ENCODE results near the gene ZSCAN5C. TPM values are rescaled to one million over a fixed set of nuclear protein-coding genes. Genes with fewer than 3 reads are reported as not detected.
"Not testable (repeated sequence)": the region's sequence is repeated elsewhere in the genome, so short reads cannot be mapped to it uniquely, and the experiment has no call there.

The ZSCAN5C gene
- total and polyA plus RNA-seq, 2 experiments from 2014 or later = not detected

DNA sequence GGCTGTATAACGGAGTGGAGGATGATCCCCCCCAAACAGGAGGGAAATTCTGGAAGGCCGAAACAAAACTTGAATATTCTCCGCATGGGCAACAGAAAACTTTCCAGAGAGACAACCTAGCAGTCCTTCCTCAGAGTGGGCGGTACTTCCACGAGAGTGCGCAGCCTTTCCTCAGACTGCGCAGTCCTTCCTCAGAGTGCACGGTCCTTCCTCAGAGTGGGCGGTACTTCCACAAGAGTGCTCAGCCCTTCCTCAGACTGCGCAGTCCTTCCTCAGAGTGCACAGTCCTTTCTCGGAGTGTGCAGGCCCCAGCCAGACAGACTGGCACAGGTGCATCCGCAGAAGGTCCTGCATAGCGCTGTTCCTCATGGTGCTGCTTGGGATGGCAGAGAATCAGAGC, 39.0 kb upstream of the ZSCAN5C start:
- DNase-seq (ENCODE audit: low read depth in 1 of 2, low spot score in 1 of 2) = no peak
- TF ChIP-seq, protein P1, sequence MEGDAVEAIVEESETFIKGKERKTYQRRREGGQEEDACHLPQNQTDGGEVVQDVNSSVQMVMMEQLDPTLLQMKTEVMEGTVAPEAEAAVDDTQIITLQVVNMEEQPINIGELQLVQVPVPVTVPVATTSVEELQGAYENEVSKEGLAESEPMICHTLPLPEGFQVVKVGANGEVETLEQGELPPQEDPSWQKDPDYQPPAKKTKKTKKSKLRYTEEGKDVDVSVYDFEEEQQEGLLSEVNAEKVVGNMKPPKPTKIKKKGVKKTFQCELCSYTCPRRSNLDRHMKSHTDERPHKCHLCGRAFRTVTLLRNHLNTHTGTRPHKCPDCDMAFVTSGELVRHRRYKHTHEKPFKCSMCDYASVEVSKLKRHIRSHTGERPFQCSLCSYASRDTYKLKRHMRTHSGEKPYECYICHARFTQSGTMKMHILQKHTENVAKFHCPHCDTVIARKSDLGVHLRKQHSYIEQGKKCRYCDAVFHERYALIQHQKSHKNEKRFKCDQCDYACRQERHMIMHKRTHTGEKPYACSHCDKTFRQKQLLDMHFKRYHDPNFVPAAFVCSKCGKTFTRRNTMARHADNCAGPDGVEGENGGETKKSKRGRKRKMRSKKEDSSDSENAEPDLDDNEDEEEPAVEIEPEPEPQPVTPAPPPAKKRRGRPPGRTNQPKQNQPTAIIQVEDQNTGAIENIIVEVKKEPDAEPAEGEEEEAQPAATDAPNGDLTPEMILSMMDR (IDR thresholded peaks at IDR 0.05; ENCODE audit: low read depth, low read length) = no peak
- H3K36me3 ChIP-seq = no peaks in the 10 kb centered on the region

DNA sequence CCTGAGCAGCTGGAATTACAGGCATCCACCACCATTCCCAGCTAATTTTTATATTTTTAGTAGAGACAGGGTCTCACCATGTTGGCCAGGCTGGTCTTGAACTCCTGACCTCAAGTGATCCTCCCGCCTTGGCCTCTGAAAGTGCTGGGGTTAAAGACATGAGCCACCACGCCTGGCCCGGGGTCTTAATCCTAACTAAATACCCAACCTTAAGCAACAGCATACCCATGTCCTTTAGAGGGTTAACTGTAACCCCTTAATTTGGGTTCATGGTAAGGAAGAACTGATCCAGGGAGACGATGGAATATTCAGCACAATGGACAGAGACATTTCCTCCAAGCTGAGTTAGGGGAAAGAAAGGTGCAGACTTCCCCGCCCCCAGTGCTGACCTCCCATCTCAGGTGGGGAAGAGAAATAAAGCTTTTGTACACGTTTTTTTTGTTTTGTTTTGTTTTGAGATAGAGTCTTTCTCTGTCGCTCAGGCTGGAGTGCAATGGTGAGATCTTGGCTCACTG, 35.0 kb upstream of the ZSCAN5C start:
- Histone ChIP-seq H3K36me3 (no peaks in the 10 kb centered on the region), H3K27me3 (no peaks in the 10 kb centered on the region), H3K27ac (no peak overlapping the region), H3K4me1 (ENCODE audit: low read depth) (no peaks in the 10 kb centered on the region), H3K9me3 (ENCODE audit: low read depth) (no peaks in the 10 kb centered on the region), H3K4me3 (no peak overlapping the region)
- DNase-seq (ENCODE audit: low read depth in 1 of 2, low spot score in 1 of 2) = peak; percentile 23 to 74
- TF ChIP-seq, protein P1 (IDR thresholded peaks at IDR 0.05; ENCODE audit: low read depth, low read length) = no peak

More for the DNA sequence above, 39.0 kb upstream of the ZSCAN5C start:
- no peak overlapping the region for H3K4me3 ChIP-seq
- H3K9me3 ChIP-seq (ENCODE audit: low read depth) = no peaks in the 10 kb centered on the region
- no peaks in the 10 kb centered on the region for H3K4me1 ChIP-seq (ENCODE audit: low read depth)
- H3K27me3 ChIP-seq = no peaks in the 10 kb centered on the region
- no peak overlapping the region for H3K27ac ChIP-seq

DNA sequence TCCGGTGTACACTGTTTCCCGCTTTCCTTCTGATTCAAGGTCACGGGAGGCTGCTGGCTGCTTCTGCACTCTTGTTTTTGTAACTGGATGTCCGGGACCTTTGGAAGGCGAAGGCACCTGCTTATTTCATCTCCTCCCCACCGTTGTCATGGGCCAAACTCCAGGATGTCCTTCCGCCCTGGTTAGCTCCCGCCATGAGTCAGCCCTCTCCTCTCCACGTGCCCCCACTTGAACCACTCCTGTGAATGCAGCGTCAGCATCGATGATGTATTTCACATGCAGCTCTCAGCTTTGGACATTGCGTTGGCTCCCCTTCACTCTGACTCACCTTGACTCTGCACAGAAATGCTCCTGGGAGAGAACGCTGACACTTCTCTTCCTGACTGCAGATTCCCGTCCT, 31.8 kb upstream of the ZSCAN5C start:
- Histone ChIP-seq H3K4me3 (no peak overlapping the region), H3K27me3 (no peaks in the 10 kb centered on the region), H3K4me1 (ENCODE audit: low read depth) (no peaks in the 10 kb centered on the region), H3K9me3 (ENCODE audit: low read depth) (no peaks in the 10 kb centered on the region), H3K36me3 (no peaks in the 10 kb centered on the region), H3K27ac (no peak overlapping the region)
- DNase-seq (ENCODE audit: low read depth in 1 of 2, low spot score in 1 of 2) = peak in 1 of 2 donors; percentile 10
- TF ChIP-seq, protein P1 (IDR thresholded peaks at IDR 0.05; ENCODE audit: low read depth, low read length) = no peak

DNA sequence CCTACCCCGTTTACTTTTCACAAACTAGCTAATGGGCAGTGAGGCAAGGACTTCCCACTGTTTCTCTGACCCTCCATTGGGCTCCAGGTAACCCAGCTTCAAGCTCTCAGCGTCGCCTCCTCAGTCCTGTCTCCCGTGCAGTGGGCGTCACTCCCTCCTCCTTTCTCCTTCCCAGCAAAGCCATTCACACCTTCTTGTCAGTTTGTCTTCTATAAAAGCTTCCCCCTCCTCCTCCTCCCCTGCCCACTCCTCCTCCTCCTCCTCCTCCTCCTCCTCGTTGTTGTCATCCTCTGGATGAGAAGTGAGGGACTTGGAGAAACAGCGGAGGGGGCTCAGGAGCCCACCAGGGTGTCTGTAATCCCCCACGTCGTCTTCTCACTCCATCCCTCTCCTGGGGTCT, 28.0 kb upstream of the ZSCAN5C start:
- Histone ChIP-seq H3K4me3 (no peak overlapping the region), H3K27ac (no peak overlapping the region), H3K9me3 (ENCODE audit: low read depth) (no peaks in the 10 kb centered on the region), H3K4me1 (ENCODE audit: low read depth) (no peaks in the 10 kb centered on the region), H3K27me3 (no peaks in the 10 kb centered on the region), H3K36me3 (no peaks in the 10 kb centered on the region)
- no peak for DNase-seq (ENCODE audit: low read depth in 1 of 2, low spot score in 1 of 2)
- TF ChIP-seq, protein P1 (IDR thresholded peaks at IDR 0.05; ENCODE audit: low read depth, low read length) = no peak

DNA sequence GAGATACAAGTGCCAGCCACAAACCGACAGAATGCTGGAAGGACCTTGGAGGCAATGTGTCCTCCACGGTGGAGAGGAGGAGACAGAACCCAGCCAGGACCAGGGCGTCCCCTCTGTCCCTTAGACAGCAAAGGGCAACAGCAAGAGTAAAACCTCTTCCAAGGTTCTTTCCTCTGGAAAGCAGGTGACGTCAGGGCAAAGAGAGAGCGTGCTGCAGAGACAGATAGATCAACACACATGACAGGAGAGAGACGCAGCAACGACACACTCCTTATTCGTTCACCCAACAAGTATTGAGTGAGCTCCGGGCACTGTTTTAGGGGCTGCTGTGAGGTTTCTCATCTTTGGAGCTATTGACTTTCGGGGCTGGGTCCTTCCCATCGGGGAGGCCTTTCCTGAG, 27.5 kb upstream of the ZSCAN5C start:
- no peak for DNase-seq (ENCODE audit: low read depth in 1 of 2, low spot score in 1 of 2)
- Histone ChIP-seq H3K9me3 (ENCODE audit: low read depth) (no peaks in the 10 kb centered on the region), H3K4me3 (no peak overlapping the region), H3K4me1 (ENCODE audit: low read depth) (no peaks in the 10 kb centered on the region), H3K36me3 (no peaks in the 10 kb centered on the region), H3K27ac (no peak overlapping the region), H3K27me3 (no peaks in the 10 kb centered on the region)
- TF ChIP-seq, protein P1 (IDR thresholded peaks at IDR 0.05; ENCODE audit: low read depth, low read length) = no peak

DNA sequence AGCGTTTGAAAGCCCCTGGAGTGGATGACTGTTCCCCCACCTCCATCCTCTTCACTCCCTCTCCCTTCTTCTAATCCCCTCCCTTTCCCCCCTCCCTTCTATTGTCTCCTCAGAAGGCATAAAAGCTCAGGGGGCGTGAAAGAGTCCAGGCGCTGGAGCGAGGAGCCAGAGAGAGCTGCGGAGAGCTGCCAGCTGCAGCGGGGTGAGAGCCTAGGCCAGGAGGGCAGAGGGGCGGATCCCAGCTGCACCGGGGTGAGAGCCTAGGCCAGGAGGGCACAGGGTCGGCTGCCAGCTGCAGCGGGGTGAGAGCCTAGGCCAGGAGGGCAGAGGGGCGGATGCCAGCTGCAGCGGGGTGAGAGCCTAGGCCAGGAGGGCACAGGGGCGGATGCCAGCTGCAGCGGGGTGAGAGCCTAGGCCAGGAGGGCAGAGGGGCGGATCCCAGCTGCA, 26.2 kb upstream of the ZSCAN5C start, which contains the start of gene GALP:
GALP (plus strand) TSS at position 148 of the 447 bp plus-strand sequence. CDS start 1,101 bp downstream, outside the sequence.
- DNase-seq (ENCODE audit: low read depth in 1 of 2, low spot score in 1 of 2); H3K27ac ChIP-seq; H3K36me3 ChIP-seq: not testable (repeated sequence)

DNA sequence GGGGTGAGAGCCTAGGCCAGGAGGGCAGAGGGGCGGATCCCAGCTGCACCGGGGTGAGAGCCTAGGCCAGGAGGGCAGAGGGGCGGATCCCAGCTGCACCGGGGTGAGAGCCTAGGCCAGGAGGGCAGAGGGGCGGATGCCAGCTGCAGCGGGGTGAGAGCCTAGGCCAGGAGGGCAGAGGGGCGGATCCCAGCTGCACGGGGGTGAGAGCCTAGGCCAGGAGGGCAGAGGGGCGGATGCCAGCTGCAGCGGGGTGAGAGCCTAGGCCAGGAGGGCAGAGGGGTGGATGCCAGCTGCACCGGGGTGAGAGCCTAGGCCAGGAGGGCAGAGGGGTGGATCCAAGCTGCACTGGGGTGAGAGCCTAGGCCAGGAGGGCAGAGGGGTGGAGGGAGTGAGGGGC, 25.8 kb upstream of the ZSCAN5C start:
- not testable (repeated sequence) for H3K36me3 ChIP-seq; H3K4me1 ChIP-seq (ENCODE audit: low read depth); H3K4me3 ChIP-seq

More for the DNA sequence above, 26.2 kb upstream of the ZSCAN5C start, which contains the start of gene GALP:
- not testable (repeated sequence) for H3K4me1 ChIP-seq (ENCODE audit: low read depth); H3K4me3 ChIP-seq; H3K9me3 ChIP-seq (ENCODE audit: low read depth); H3K27me3 ChIP-seq

More for the DNA sequence above, 25.8 kb upstream of the ZSCAN5C start:
- not testable (repeated sequence) for DNase-seq (ENCODE audit: low read depth in 1 of 2, low spot score in 1 of 2); H3K9me3 ChIP-seq (ENCODE audit: low read depth); H3K27me3 ChIP-seq; H3K27ac ChIP-seq
